ENCODE results near the gene FILIP1L. TPM values are rescaled to one million over a fixed set of nuclear protein-coding genes. Genes with fewer than 3 reads are reported as not detected.
A peak's percentile ranks its signal among the peaks of the same experiment; 100 is the strongest.

The FILIP1L gene
- total RNA-seq, 1 donor from 2014 or later = 47.0 TPM

DNA sequence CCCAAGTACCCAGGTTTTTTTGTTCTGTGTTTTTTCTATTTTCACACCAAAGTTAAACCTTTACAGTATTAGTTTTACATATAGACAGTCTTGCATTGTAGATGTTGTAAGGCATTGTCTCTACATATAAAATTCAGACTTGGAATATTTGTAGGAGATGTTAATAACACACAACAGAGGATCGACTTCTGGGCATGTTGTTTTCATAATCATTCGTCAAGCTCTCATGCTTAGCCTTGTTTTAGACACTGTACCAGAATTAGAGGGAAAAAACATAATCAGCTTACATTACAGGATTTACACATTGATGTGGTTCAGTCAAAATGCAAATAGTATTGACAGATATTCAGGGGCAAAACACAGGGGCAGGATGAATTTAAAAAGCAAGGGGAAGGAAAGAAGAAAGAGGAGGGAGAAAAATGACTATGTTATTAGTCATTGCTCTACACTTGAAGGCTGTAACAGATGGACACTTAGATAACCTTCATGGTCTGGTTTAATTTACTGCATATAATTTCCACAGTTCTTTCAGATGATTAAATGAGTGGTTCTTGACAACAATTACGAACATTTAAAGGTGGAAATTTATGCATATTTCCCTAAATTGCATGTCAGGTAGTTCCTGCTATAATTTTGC, 289.2 kb downstream of the FILIP1L start:
- Mint-ChIP-seq H3K9me3 (ENCODE audit: unreplicated experiment) (no peaks in the 10 kb centered on the region), H3K27ac (ENCODE audit: unreplicated experiment) (no peak overlapping the region), H3K36me3 (ENCODE audit: unreplicated experiment) (peaks cover 3% of the 10 kb centered on the region), H3K27me3 (ENCODE audit: unreplicated experiment) (no peaks in the 10 kb centered on the region), H3K4me3 (ENCODE audit: unreplicated experiment) (no peak overlapping the region), H3K4me1 (ENCODE audit: unreplicated experiment) (peaks cover 6% of the 10 kb centered on the region)
- TF ChIP-seq, protein P1, sequence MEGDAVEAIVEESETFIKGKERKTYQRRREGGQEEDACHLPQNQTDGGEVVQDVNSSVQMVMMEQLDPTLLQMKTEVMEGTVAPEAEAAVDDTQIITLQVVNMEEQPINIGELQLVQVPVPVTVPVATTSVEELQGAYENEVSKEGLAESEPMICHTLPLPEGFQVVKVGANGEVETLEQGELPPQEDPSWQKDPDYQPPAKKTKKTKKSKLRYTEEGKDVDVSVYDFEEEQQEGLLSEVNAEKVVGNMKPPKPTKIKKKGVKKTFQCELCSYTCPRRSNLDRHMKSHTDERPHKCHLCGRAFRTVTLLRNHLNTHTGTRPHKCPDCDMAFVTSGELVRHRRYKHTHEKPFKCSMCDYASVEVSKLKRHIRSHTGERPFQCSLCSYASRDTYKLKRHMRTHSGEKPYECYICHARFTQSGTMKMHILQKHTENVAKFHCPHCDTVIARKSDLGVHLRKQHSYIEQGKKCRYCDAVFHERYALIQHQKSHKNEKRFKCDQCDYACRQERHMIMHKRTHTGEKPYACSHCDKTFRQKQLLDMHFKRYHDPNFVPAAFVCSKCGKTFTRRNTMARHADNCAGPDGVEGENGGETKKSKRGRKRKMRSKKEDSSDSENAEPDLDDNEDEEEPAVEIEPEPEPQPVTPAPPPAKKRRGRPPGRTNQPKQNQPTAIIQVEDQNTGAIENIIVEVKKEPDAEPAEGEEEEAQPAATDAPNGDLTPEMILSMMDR (IDR thresholded peaks at IDR 0.05) = no peak
- DNase-seq (ENCODE audit: extremely low spot score, unreplicated experiment) = no peak

DNA sequence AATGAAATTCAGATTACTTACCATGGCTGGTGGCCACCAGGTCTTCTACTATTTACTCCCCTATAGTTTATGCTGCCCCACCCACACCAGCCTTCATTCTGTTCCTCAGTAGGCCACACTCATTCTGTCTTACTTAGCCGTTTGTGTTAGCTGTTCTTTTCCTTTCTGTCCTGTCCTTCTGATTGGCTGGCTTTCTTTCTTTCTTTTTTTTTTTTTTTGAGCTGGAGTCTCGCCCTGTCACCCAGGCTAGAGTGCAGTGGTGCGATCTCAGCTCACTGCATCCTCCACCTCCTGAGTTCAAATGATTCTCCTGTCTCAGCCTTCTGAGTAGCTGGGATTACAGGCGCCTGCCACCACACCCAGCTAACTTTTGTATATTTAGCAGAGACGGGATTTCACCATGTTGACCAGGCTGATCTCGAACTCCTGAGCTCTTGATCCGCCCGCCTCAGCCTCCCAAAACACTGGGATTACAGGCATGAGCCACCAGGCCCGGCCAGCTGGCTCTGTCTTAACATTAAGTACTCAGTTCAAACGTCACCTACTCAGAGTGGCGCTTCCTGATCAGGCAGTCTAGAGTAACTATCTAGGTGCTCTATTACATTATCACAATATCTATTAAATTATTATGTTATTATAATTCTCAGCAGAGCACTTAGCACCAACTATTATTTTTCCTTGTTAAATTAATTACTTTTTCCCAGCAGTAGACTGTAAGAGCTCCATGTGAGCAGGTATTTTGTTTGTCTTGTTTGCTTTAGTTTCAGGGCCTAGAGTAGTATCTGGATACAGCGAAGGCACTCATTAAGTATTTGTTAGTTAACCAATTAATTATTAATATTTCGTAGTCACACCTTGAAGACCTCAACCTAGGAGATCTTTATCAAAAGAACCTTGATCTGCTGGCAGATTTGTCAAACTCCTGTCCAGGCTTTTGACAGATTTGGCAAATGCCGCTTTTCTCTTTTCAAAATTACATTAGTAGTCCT, 290.3 kb downstream of the FILIP1L start:
- H3K27ac Mint-ChIP-seq (ENCODE audit: unreplicated experiment) = no peak overlapping the region
- no peaks in the 10 kb centered on the region for H3K9me3 Mint-ChIP-seq (ENCODE audit: unreplicated experiment)
- H3K4me1 Mint-ChIP-seq (ENCODE audit: unreplicated experiment) = peaks cover 9% of the 10 kb centered on the region
- TF ChIP-seq, protein P1 (IDR thresholded peaks at IDR 0.05) = no peak
- no peak for DNase-seq (ENCODE audit: extremely low spot score, unreplicated experiment)
- no peak overlapping the region for H3K4me3 Mint-ChIP-seq (ENCODE audit: unreplicated experiment)
- no peaks in the 10 kb centered on the region for H3K27me3 Mint-ChIP-seq (ENCODE audit: unreplicated experiment)
- peaks cover 3% of the 10 kb centered on the region for H3K36me3 Mint-ChIP-seq (ENCODE audit: unreplicated experiment)

DNA sequence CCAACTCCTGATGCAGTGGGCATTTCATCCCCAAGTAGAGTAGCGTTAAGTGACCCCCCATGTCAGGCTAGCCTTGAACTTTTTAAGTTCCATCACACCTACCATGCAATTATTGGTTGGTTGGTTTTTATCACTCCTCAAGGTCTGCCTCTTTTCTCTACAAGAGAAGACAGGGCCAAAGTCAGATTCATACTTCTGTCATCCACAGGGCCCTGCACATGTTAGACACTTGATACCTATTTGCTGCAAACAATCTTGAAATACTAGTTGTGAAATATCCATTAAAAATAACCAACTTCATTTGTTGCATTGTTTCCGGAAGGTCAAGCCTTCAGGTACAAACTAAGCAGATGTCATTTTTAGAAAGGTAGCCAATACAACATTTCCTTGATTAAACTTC, 295.5 kb downstream of the FILIP1L start:
- Mint-ChIP-seq H3K27me3 (ENCODE audit: unreplicated experiment) (no peaks in the 10 kb centered on the region), H3K4me1 (ENCODE audit: unreplicated experiment) (peaks cover 26% of the 10 kb centered on the region), H3K36me3 (ENCODE audit: unreplicated experiment) (no peaks in the 10 kb centered on the region), H3K4me3 (ENCODE audit: unreplicated experiment) (peak overlapping the region; percentile 93), H3K9me3 (ENCODE audit: unreplicated experiment) (no peaks in the 10 kb centered on the region), H3K27ac (ENCODE audit: unreplicated experiment) (peak overlapping the region; percentile 27)
- TF ChIP-seq, protein P1 (IDR thresholded peaks at IDR 0.05) = no peak
- DNase-seq (ENCODE audit: extremely low spot score, unreplicated experiment) = no peak

DNA sequence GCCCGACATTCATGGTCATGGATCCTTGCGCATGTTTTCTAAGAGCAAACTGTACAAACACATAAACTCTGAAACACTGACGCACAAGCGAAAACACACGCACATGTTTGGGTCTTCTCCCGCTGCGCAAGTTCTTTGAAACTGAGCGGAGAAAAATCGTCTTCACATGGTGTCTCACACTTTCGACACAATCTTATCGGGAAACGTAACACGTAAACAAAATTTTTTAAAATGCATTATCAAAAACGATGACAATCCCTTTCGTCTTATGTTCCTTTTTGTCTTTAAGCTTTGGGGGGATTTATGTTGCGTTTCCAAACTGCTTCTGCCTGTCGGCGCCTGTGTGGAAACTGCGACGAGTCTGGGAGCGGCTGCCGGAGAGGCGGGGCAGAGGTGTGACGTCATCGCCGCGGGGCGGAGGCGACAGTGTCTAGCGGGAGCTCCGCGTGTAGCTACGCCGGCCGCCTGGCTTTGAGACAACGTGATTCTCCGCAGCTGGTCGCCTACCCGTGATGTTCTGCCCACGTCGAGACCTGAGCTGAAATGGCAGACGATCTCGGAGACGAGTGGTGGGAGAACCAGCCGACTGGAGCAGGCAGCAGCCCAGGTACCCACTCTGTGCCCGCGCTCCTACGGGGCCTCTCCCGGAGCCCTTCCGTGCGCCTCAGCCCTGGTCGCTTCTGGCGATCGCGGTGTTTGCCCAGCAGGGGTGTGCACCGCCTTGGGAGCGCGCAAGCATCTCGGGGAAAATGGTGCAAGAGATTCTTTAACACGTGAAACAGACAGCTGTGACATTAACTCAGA, 296.7 kb downstream of the FILIP1L start, which contains the start of gene CMSS1:
TSS of gene CMSS1 (plus strand) at position 426 of the 804 bp plus-strand sequence.
- no peaks in the 10 kb centered on the region for H3K9me3 Mint-ChIP-seq (ENCODE audit: unreplicated experiment)
- DNase-seq (ENCODE audit: extremely low spot score, unreplicated experiment) = peak; percentile 97
- TF ChIP-seq, protein P1 (IDR thresholded peaks at IDR 0.05) = peak; percentile 16
- peaks cover 26% of the 10 kb centered on the region for H3K4me1 Mint-ChIP-seq (ENCODE audit: unreplicated experiment)
- H3K4me3 Mint-ChIP-seq (ENCODE audit: unreplicated experiment) = peak within 1 kb of the TSS; percentile 93
- peak within 1 kb of the TSS; percentile 99 for H3K27ac Mint-ChIP-seq (ENCODE audit: unreplicated experiment)
- no peaks in the 10 kb centered on the region for H3K27me3 Mint-ChIP-seq (ENCODE audit: unreplicated experiment)
- H3K36me3 Mint-ChIP-seq (ENCODE audit: unreplicated experiment) = no peaks in the 10 kb centered on the region
